Ascending aorta (tissue), 2 donors: ENCODE data around the gene GLTP. TPM values are rescaled to one million over a fixed set of nuclear protein-coding genes. Genes with fewer than 3 reads are reported as not detected.

Experiments
- DNase-seq, 2 donors: peaks; one replicate each; pipeline ENCODE4 v3.0.0-alpha.2; 2019; ENCODE audit warnings: low spot score in 2 of 2
- H3K27ac ChIP-seq, 2 donors: fragments of 200-600 bp; sonication (generic); one replicate each; pipeline ENCODE4 v1.5.1; 2016 to 2017; ENCODE audit warnings: mild to moderate bottlenecking in 1 of 2
- H3K27me3 ChIP-seq: fragments of 200-600 bp; sonication (generic); one replicate; pipeline ENCODE4 v1.5.1; 2017
- H3K36me3 ChIP-seq, 2 donors: fragments of 200-600 bp; sonication (generic); one replicate each; pipeline ENCODE4 v1.5.1; 2016
- H3K4me1 ChIP-seq, 2 donors: fragments of 200-600 bp; sonication (generic); one replicate each; pipeline ENCODE4 v1.5.1; 2016 to 2017; ENCODE audit warnings: mild to moderate bottlenecking in 1 of 2
- H3K4me3 ChIP-seq, 2 donors: fragments of 200-600 bp; sonication (generic); one replicate each; pipeline ENCODE4 v1.5.1; 2016 to 2017; ENCODE audit warnings: mild to moderate bottlenecking in 1 of 2
- H3K9me3 ChIP-seq, 2 donors: fragments of 200-600 bp; sonication (generic); one replicate each; pipeline ENCODE4 v1.5.1; 2016
- intact Hi-C: fragments of 100-400 bp; cut with DNase I; formaldehyde crosslinking; loops from one replicate; pipeline ENCODE4 v1.15.1; 2023
- total RNA-seq: library from RNA; depleted of rRNA; stranded (reverse); fragments of >200 nt; gene quantifications from one replicate; pipeline ENCODE4 v1.1.0, GENCODE V29; 2016
- TF ChIP-seq, protein P1 (sequence below), 3 experiments: fragments of 200-600 bp in 2 of 3; fragments of 450-650 bp in 1 of 3; sonication (generic) in 2 of 3; IDR thresholded peaks; one replicate each; pipeline ENCODE4 v1.5.1; 2016 to 2019; ENCODE audit warnings: antibody characterized with exemption in 3 of 3, mild to moderate bottlenecking in 1 of 3, moderate library complexity in 1 of 3

The GLTP gene
- total RNA-seq, 1 donor from 2014 or later, result 105 TPM

GRCh38 chr12:109879351-109880042 lies 844 bp downstream of the GLTP start:
- H3K4me3 ChIP-seq, result peak overlapping the region; percentile 75 to 96
- H3K27me3 ChIP-seq, result no peaks in the 10 kb centered on the region
- TF ChIP-seq, protein P1, sequence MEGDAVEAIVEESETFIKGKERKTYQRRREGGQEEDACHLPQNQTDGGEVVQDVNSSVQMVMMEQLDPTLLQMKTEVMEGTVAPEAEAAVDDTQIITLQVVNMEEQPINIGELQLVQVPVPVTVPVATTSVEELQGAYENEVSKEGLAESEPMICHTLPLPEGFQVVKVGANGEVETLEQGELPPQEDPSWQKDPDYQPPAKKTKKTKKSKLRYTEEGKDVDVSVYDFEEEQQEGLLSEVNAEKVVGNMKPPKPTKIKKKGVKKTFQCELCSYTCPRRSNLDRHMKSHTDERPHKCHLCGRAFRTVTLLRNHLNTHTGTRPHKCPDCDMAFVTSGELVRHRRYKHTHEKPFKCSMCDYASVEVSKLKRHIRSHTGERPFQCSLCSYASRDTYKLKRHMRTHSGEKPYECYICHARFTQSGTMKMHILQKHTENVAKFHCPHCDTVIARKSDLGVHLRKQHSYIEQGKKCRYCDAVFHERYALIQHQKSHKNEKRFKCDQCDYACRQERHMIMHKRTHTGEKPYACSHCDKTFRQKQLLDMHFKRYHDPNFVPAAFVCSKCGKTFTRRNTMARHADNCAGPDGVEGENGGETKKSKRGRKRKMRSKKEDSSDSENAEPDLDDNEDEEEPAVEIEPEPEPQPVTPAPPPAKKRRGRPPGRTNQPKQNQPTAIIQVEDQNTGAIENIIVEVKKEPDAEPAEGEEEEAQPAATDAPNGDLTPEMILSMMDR (IDR thresholded peaks at IDR 0.05), result no peak
- H3K27ac ChIP-seq, result peak overlapping the region; percentile 59 to 65
- H3K9me3 ChIP-seq, result no peaks in the 10 kb centered on the region
- H3K36me3 ChIP-seq, result no peaks in the 10 kb centered on the region
- intact Hi-C loops, result loop anchor here (1.0 to 2.0 kb wide), 5 partner anchors 27 to 306 kb away; partner anchors contain the start of genes FAM222A, MMAB and MVK
- no peak for DNase-seq
- H3K4me1 ChIP-seq, result peaks cover 12 to 19% of the 10 kb centered on the region in 2 donors

GRCh38 chr12:109878749-109879148 lies 1.6 kb downstream of the GLTP start:
- intact Hi-C loops, result no loop called here
- Histone ChIP-seq H3K27ac (no peak overlapping the region), H3K27me3 (no peaks in the 10 kb centered on the region), H3K4me1 (peaks cover 12 to 19% of the 10 kb centered on the region in 2 donors), H3K36me3 (no peaks in the 10 kb centered on the region), H3K4me3 (peak overlapping the region; percentile 75 to 96), H3K9me3 (no peaks in the 10 kb centered on the region)
- TF ChIP-seq, protein P1 (IDR thresholded peaks at IDR 0.05), result no peak
- no peak for DNase-seq

GRCh38 chr12:109878247-109878625 lies 2.1 kb downstream of the GLTP start:
- no peak for DNase-seq
- intact Hi-C loops, result no loop called here
- Histone ChIP-seq H3K36me3 (no peaks in the 10 kb centered on the region), H3K27ac (no peak overlapping the region), H3K4me3 (peak overlapping the region in 1 of 2 donors; percentile 96), H3K4me1 (peaks cover 12 to 19% of the 10 kb centered on the region in 2 donors), H3K9me3 (no peaks in the 10 kb centered on the region), H3K27me3 (no peaks in the 10 kb centered on the region)
- TF ChIP-seq, protein P1 (IDR thresholded peaks at IDR 0.05), result no peak

GRCh38 chr12:109877504-109878246 lies 2.7 kb downstream of the GLTP start:
- H3K36me3 ChIP-seq, result peaks cover 0 to under 1% of the 10 kb centered on the region in 2 donors
- no peak overlapping the region for H3K27ac ChIP-seq
- peaks cover 12 to 19% of the 10 kb centered on the region in 2 donors for H3K4me1 ChIP-seq
- intact Hi-C loops, result no loop called here
- DNase-seq, result no peak
- no peak overlapping the region for H3K4me3 ChIP-seq
- TF ChIP-seq, protein P1 (IDR thresholded peaks at IDR 0.05), result no peak
- no peaks in the 10 kb centered on the region for H3K9me3 ChIP-seq
- H3K27me3 ChIP-seq, result no peaks in the 10 kb centered on the region

GRCh38 chr12:109876406-109876805 lies 3.9 kb downstream of the GLTP start:
- peaks cover 4 to 11% of the 10 kb centered on the region in 2 donors for H3K36me3 ChIP-seq
- H3K9me3 ChIP-seq, result no peaks in the 10 kb centered on the region
- intact Hi-C loops, result no loop called here
- DNase-seq, result no peak
- H3K27ac ChIP-seq, result no peak overlapping the region
- no peak overlapping the region for H3K4me3 ChIP-seq
- peaks cover 12 to 19% of the 10 kb centered on the region in 2 donors for H3K4me1 ChIP-seq
- no peaks in the 10 kb centered on the region for H3K27me3 ChIP-seq
- TF ChIP-seq, protein P1 (IDR thresholded peaks at IDR 0.05), result no peak
